Coronary artery (tissue), 2 donors: Measurements from ENCODE around the gene REL.

ENCODE experiments used
- DNase-seq: peaks from one replicate; pipeline ENCODE4 v3.0.0-alpha.2; 2017; ENCODE audit warnings: low spot score
- H3K27ac ChIP-seq, 2 donors: fragments of 200-600 bp; sonication (generic); one replicate each; pipeline ENCODE4 v1.5.1; 2016 to 2019
- H3K4me3 ChIP-seq: fragments of 200-600 bp; sonication (generic); 2 replicates; pipeline ENCODE4 v1.5.1; 2016; ENCODE audit warnings: mild to moderate bottlenecking, moderate library complexity
- TF ChIP-seq, protein P1 (sequence below): fragments of 200-600 bp; sonication (generic); IDR thresholded peaks from one replicate; pipeline ENCODE4 v1.5.1; 2019; ENCODE audit warnings: antibody characterized with exemption

Gene REL

DNA sequence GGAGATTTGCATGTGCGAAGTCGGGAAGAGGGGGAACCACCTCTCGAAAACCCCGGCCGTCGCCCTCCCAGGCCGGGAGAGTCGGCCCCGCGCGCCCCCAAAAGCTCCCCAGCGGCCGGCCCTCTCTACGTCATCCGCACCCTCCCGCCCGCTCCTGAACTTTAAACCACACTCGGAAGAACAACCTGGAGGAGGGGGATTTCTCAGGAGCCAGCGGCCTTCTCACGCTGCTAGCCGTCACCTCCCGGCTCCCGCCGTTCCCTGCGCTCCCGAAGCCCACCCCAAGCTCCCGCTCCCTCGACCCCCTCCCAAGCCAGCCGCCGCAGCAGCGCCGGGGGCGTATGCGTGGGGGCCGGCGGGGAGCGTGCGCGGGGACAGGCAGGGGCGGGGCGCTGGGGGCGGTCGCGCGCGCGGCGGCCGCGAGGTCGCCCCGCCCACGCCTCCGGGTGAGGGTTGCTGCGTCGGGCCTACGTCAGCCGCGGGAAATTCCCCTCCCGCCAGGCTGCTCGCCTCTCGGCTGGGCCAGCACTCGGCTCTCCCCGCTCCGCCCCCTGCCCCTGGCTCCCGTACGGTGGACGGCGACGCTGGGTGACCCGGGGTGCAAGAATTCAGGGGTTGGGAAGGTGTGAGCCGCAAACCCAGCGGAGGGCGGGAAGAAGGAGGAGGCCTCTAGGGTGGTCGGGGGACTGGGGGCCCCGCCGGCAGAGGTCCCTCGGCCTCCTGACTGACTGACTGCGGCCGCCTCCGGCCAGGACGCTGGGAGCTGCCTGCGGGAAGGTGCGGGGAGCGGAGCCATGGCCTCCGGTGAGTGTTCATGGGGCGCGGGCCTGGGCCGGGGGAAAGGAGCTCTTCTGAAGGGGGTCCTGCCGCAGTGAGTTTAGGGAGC is at the start of gene REL:
REL (plus strand) TSS at position 528 of the 886 bp plus-strand sequence; CDS start at position 795, 267 bp downstream.
- peak within 1 kb of the TSS; percentile 96 for H3K4me3 ChIP-seq
- TF ChIP-seq, protein P1, sequence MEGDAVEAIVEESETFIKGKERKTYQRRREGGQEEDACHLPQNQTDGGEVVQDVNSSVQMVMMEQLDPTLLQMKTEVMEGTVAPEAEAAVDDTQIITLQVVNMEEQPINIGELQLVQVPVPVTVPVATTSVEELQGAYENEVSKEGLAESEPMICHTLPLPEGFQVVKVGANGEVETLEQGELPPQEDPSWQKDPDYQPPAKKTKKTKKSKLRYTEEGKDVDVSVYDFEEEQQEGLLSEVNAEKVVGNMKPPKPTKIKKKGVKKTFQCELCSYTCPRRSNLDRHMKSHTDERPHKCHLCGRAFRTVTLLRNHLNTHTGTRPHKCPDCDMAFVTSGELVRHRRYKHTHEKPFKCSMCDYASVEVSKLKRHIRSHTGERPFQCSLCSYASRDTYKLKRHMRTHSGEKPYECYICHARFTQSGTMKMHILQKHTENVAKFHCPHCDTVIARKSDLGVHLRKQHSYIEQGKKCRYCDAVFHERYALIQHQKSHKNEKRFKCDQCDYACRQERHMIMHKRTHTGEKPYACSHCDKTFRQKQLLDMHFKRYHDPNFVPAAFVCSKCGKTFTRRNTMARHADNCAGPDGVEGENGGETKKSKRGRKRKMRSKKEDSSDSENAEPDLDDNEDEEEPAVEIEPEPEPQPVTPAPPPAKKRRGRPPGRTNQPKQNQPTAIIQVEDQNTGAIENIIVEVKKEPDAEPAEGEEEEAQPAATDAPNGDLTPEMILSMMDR: no peak
- peak; percentile 91 for DNase-seq
- H3K27ac ChIP-seq: peak within 1 kb of the TSS; percentile 92 to 96

DNA sequence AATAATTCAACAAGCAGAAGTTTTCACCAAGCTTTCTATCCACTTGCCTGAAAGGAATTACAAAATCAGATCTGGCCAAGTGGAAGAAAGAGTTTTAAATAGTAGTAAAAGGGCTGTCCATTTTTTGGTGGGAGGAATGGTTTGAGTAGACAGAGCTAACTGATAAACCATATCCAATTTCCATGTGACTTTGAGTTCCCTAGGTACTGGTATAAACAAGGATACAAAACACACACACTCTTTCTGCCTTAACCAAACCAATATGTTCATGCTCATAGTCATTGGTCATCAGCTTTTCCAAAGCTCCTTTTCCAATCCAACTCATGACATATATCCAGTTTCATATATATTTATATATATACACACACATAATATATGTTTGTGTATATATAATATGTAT is 49.5 kb upstream of the REL start:
- no peak overlapping the region for H3K4me3 ChIP-seq
- no peak for DNase-seq
- no peak overlapping the region for H3K27ac ChIP-seq
- TF ChIP-seq, protein P1: no peak

DNA sequence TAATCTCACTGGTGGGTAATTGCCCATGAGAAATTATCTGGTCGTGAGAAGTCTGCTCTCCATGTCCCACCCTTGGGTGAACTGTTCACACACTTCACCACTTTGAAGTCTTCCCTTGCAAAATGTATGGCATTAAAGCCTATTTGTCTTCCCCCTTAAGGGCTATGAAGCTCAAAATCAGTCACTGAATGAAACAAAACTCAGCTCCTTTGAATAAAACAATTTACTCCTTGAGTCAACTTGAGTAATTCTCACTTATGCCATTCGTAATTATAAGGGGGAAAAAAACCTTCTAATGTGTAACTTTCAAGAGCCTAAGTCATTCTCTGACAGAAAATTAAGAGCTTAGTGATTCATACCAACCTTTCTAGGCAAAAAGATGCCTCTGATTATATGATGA is 48.8 kb upstream of the REL start:
- no peak overlapping the region for H3K4me3 ChIP-seq
- TF ChIP-seq, protein P1: no peak
- DNase-seq: no peak
- H3K27ac ChIP-seq: no peak overlapping the region

DNA sequence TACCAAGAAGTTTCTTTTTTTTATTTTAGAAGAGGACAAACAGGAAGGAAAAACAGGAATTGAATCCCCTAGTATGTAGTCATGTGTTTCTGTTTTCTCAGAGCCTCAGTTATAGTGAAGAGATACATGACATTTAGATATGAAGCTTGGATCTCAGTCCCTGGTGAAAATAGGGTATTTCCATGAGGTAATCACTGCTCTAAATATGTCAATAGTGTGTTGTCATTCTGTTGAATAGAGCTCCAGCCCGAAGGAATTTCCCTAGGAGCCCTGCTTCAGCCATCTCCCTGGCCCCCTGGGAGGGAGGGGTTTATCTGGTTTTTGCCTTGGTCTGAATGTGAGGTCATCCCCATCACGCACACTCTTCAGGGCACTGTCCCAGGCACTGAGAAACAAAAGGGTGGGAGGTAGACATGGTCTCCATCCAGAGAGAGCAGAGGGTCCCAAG is 47.1 kb upstream of the REL start:
- no peak for DNase-seq
- TF ChIP-seq, protein P1: no peak
- Histone ChIP-seq H3K27ac (peak overlapping the region in 1 of 2 donors; percentile 11), H3K4me3 (no peak overlapping the region)

DNA sequence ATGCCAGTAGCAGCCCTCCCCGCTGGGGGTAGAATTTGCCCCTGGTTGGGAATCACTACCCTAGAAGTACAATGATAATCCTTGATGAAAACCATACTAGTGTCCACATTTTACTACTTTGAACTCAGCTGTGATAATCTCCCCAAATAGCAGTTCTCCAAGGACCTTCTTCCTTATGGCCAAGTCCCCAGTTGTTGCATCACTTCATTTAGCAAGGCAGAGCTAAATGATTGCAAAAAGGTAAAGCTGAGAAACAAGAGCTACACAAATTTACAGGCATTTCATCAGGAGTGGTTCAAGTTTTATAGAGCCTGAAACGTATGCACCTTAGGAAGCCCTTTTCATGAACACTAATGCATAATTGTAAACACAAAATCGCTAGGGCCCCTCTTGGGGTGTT is 44.9 kb upstream of the REL start:
- Histone ChIP-seq H3K27ac (no peak overlapping the region), H3K4me3 (no peak overlapping the region)
- no peak for DNase-seq
- TF ChIP-seq, protein P1: no peak

DNA sequence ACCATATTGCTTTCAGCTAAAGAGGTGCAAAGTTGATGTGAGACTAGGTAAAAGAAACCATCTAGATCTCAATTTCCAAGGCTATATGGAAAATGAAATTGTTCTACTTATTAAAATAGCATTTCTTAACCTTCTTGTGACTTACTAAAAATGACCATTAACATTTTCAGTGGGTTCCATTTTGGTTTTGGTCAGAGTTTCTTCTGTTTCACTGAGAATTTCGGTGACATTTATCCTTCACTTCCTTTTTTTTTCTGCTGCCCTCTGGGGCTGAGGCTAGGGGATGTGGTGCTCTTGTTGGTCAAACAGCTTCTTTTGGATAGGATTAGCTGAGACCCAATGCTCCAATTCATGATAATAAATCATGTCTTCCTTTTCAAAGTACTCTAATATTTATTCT is 44.3 kb upstream of the REL start:
- TF ChIP-seq, protein P1: no peak
- Histone ChIP-seq H3K27ac (no peak overlapping the region), H3K4me3 (no peak overlapping the region)
- DNase-seq: no peak

DNA sequence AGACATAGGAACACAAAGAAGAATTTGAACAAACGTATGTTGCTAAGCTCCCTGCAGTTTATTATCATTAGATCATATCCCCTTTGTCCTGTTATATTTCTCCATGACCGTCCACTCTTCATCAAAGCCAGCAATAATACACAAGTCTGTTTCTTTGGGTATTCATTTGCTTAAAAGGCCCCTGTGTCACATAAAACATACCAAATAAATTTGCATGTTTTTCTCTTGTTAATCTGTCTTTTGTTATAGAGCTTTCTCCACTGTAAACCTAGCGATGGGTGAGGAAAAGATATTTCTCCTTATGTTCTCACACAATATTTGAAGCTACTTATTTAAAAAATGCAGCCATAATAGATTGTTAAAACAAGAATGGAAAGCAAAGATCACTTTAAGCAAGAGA is 42.9 kb upstream of the REL start:
- TF ChIP-seq, protein P1: no peak
- Histone ChIP-seq H3K27ac (no peak overlapping the region), H3K4me3 (no peak overlapping the region)
- DNase-seq: no peak
